GM10248 (cell line): ENCODE data around the gene KMT2A.
"Not testable (repeated sequence)": the region's sequence is repeated elsewhere in the genome, so short reads cannot be mapped to it uniquely, and the experiment has no call there.

Source experiments
- CTCF ChIA-PET: fragments of 300-600 bp; sonication (Branson Sonifier 250); formaldehyde crosslinking; extraction: SDS; loops from one replicate; lab custom pipeline; 2021; ENCODE audit warnings: antibody characterized with exemption; lab: Yijun Ruan, JAX
- POLR2A ChIA-PET: fragments of 350-650 bp; sonication (Branson Sonifier 250); formaldehyde crosslinking; extraction: SDS; loops from one replicate; lab custom pipeline; 2020; ENCODE audit warnings: antibody characterized with exemption; lab: Yijun Ruan, JAX
- DNase-seq: peaks from one replicate; pipeline ENCODE4 v3.0.0; 2012; ENCODE audit errors: extremely low spot score
- TF ChIP-seq, protein P1 (sequence below): IDR thresholded peaks from 2 replicates; pipeline ENCODE4 v1.5.1; 2012; ENCODE audit warnings: mild to moderate bottlenecking, low read depth; ENCODE audit errors: extremely low read depth, missing control alignments, control extremely low read depth

Gene KMT2A

DNA sequence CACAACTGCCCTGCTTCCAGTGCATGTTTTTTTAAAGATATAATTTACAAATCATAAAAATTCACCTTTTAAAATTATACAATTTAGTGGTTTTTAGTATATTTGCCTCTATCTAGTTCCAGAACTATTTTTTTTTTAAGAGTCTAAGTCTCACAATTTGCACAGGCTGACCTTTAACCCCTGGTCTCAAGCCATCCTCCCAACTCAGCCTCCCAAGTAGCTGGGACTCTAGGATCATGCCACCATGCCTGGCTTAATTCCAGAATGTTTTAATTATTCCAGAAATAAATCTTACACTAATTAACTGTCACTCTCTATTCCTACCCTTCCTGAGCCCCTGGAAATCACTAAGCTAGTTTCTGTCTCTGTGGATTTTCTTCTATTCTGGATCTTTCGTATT is 134.5 kb downstream of the KMT2A start:
- ChIA-PET CTCF (no interaction called here), POLR2A (no interaction called here)
- DNase-seq = no peak

GRCh38 chr11:118571701-118572060 is 135.4 kb downstream of the KMT2A start:
- CTCF ChIA-PET, POLR2A ChIA-PET, DNase-seq: not testable (repeated sequence)

More for the DNA sequence above, 134.5 kb downstream of the KMT2A start:
- TF ChIP-seq, protein P1, sequence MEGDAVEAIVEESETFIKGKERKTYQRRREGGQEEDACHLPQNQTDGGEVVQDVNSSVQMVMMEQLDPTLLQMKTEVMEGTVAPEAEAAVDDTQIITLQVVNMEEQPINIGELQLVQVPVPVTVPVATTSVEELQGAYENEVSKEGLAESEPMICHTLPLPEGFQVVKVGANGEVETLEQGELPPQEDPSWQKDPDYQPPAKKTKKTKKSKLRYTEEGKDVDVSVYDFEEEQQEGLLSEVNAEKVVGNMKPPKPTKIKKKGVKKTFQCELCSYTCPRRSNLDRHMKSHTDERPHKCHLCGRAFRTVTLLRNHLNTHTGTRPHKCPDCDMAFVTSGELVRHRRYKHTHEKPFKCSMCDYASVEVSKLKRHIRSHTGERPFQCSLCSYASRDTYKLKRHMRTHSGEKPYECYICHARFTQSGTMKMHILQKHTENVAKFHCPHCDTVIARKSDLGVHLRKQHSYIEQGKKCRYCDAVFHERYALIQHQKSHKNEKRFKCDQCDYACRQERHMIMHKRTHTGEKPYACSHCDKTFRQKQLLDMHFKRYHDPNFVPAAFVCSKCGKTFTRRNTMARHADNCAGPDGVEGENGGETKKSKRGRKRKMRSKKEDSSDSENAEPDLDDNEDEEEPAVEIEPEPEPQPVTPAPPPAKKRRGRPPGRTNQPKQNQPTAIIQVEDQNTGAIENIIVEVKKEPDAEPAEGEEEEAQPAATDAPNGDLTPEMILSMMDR = no peak

DNA sequence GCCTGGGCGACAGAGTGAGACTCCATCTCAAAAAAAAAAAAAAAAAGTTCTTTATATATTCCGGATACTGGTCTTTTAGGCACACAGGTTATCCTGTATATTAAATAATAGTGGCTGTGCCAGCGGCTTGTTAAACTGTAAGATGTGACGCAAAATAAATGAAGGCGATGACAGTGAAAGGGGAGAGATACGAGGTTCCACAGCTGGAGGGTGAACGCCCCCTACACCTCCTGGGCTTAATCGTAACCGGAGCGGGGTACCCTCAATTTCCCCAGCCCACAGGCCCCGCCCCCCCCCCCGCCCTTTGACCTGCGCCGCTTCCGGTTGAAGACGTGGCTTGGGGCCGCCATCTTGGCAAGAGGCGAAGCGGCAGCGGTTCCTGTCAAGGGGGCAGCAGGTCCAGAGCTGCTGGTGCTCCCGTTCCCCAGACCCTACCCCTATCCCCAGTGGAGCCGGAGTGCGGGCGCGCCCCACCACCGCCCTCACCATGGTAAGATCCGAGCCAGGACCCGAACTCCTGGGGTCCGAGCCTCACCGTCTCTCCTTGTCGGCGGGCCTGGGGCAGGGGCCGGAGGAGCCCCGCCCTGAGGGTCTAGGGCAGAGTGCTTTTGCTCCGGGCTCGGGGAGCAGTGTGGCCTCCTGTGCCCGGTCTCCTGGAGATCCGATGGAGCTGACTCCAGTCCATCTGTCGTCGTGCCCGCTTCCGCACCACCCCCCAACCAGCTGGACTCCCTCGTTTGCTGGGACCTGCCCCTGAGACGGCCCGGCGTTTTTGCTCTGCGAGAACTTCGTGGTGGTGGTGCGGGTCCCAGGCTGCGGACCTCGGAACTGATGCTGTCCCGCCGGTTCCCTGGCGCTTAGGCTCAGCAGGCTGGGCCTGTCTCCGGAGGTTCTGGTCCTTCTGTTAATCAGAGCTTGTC is 136.0 kb downstream of the KMT2A start, which contains the start of gene ARCN1:
Gene ARCN1 (plus strand): TSS at position 349 of the 920 bp plus-strand sequence. CDS start 139 bp downstream, at position 488.
- POLR2A ChIA-PET = interaction anchor here (0.7 to 0.8 kb wide), 2 partner anchors 34 to 85 kb away, joined by 3 to 4 read pairs; no protein-coding TSS in a partner anchor
- CTCF ChIA-PET = no interaction called here
- TF ChIP-seq, protein P1 = no peak
- DNase-seq = peak; percentile 91

- CTCF ChIA-PET = no interaction called here
- POLR2A ChIA-PET = interaction anchor here (0.8 kb wide), 1 partner anchor 34 kb away, joined by 3 read pairs; no protein-coding TSS in a partner anchor
- TF ChIP-seq, protein P1 = no peak
- peak; percentile 27 for DNase-seq
Measured at GRCh38 chr11:118572981-118573550, 136.8 kb downstream of the KMT2A start.

DNA sequence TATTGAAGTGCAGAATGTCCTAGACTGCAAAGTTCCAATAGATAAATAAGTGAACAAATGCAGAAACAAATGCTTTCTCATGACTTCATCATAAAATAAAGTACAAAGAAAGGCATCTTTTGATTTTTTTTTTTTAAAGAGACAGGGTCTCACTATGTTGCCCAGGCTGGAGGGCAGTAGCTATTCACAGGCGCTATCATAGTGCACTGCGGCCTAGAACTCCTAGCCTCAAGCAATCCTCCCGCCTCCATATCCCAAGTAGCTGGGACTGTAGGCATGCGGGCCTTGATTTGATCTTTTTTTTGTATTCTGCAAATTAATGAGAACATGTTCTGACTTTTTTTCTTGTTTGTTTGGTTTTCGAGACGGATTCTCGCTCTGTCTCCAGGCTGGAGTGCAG is 138.3 kb downstream of the KMT2A start:
- ChIA-PET POLR2A (no interaction called here), CTCF (interaction anchor here (0.8 to 1.1 kb wide), 2 partner anchors 8 to 10 kb away, joined by 3 to 4 read pairs; no protein-coding TSS in a partner anchor)
- no peak for DNase-seq
- TF ChIP-seq, protein P1 = no peak
